ENCODE measurements around the gene TMEM229B. TPM values are rescaled to one million over a fixed set of nuclear protein-coding genes. Genes with fewer than 3 reads are reported as not detected.

TMEM229B gene
- total RNA-seq = 9.8 TPM

- TF ChIP-seq POLR2AphosphoS5 (IDR thresholded peaks at IDR 0.05; ENCODE audit: insufficient read depth in 1 of 2, low read depth in 1 of 2) = no peak
- no peak for TF ChIP-seq POLR2A (IDR thresholded peaks at IDR 0.05)
- no peak for TF ChIP-seq CTCF (IDR thresholded peaks at IDR 0.05)
- intact Hi-C loops (cut with DNase I) = no loop called here
- peak within 1 kb of the TSS; percentile 34 to 38 for H3K4me3 ChIP-seq
- no peaks in the 10 kb centered on the region for H3K27me3 ChIP-seq
- DNase-seq (ENCODE audit: extremely low spot score in 2 of 2) = no peak
- H3K9me3 ChIP-seq = no peaks in the 10 kb centered on the region
- no peaks in the 10 kb centered on the region for H3K36me3 ChIP-seq
- peak within 1 kb of the TSS; percentile 53 for H3K27ac ChIP-seq
- H3K4me1 ChIP-seq = no peaks in the 10 kb centered on the region
Measured at GRCh38 chr14:67487937-67488893, at the start of gene TMEM229B. Gene TMEM229B (minus strand): TSS chr14:67488721. CDS start chr14:67473923, 14,798 bp downstream.

- TF ChIP-seq POLR2AphosphoS5 (IDR thresholded peaks at IDR 0.05; ENCODE audit: insufficient read depth in 1 of 2, low read depth in 1 of 2) = no peak
- Histone ChIP-seq H3K27ac (no peak overlapping the region), H3K9me3 (no peaks in the 10 kb centered on the region), H3K27me3 (no peaks in the 10 kb centered on the region), H3K4me1 (no peaks in the 10 kb centered on the region), H3K36me3 (no peaks in the 10 kb centered on the region), H3K4me3 (no peak overlapping the region)
- DNase-seq (ENCODE audit: extremely low spot score in 2 of 2) = no peak
- intact Hi-C loops (cut with DNase I) = no loop called here
Measured at GRCh38 chr14:67537736-67538135, 49.2 kb upstream of the TMEM229B start.

- H3K4me1 ChIP-seq = peaks cover 6% of the 10 kb centered on the region
- H3K9me3 ChIP-seq = no peaks in the 10 kb centered on the region
- H3K27ac ChIP-seq = no peak overlapping the region
- no peak overlapping the region for H3K4me3 ChIP-seq
- H3K36me3 ChIP-seq = no peaks in the 10 kb centered on the region
- no peak for TF ChIP-seq POLR2A (IDR thresholded peaks at IDR 0.05)
- no peak for TF ChIP-seq CTCF (IDR thresholded peaks at IDR 0.05)
- TF ChIP-seq POLR2AphosphoS5 (IDR thresholded peaks at IDR 0.05; ENCODE audit: insufficient read depth in 1 of 2, low read depth in 1 of 2) = no peak
- intact Hi-C loops (cut with DNase I) = no loop called here
- H3K27me3 ChIP-seq = no peaks in the 10 kb centered on the region
- no peak for DNase-seq (ENCODE audit: extremely low spot score in 2 of 2)
Measured at GRCh38 chr14:67536087-67536486, 47.6 kb upstream of the TMEM229B start.

- no peaks in the 10 kb centered on the region for H3K27me3 ChIP-seq
- no peaks in the 10 kb centered on the region for H3K36me3 ChIP-seq
- H3K4me1 ChIP-seq = peaks cover 6% of the 10 kb centered on the region
- peak overlapping the region; percentile 59 to 75 for H3K4me3 ChIP-seq
- intact Hi-C loops (cut with DNase I) = no loop called here
- no peak overlapping the region for H3K27ac ChIP-seq
- TF ChIP-seq POLR2AphosphoS5 (IDR thresholded peaks at IDR 0.05; ENCODE audit: insufficient read depth in 1 of 2, low read depth in 1 of 2) (no peak), POLR2A (IDR thresholded peaks at IDR 0.05) (no peak), CTCF (IDR thresholded peaks at IDR 0.05) (no peak)
- H3K9me3 ChIP-seq = no peaks in the 10 kb centered on the region
- DNase-seq (ENCODE audit: extremely low spot score in 2 of 2) = no peak
Measured at GRCh38 chr14:67533754-67534085, 45.2 kb upstream of the TMEM229B start.

DNA sequence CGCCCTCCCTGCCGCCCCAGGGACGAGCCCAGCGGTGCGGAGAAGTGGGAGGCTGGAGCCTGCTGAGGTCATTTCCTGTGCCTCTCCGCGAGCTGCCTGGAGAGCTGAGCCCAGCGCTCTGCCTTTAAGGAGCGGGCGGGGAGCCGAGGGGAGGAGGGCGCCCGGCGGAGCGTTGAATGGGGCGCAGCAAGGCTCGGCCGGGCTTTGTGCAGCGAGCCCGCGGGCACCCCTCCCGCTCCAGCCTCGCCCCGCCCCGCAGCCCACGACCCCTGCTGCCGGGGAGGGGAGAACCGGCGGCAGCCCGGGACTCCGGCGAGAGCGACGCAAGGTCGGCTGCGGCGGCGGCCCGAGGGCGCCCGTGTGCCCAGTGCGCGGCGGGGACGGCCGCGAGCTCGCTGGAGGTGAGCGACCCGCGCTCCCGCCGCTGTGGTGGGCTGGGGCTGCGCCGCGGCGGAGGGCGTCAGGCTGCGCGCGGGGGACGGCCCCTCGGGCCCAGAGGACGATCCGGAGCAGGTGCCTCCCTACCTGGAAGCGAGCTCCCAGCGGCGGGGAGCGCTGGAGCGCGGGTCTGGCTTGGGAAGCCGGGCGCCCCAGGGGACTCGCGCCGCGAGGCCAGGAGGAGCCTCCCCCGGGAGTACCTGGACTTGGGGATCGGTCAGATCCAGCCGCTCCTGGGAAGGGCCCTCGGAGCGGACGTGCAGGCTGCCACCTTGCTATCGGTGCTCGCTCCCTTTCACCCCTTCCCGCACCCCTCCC lies 44.7 kb upstream of the TMEM229B start, which contains the start of gene PLEKHH1:
Gene PLEKHH1 (plus strand): TSS at position 293 of the 756 bp plus-strand sequence. CDS start 8,578 bp downstream, outside the sequence.
- Histone ChIP-seq H3K27me3 (no peaks in the 10 kb centered on the region), H3K9me3 (no peaks in the 10 kb centered on the region), H3K36me3 (no peaks in the 10 kb centered on the region), H3K27ac (peak within 1 kb of the TSS; percentile 52), H3K4me3 (peak within 1 kb of the TSS; percentile 59 to 75), H3K4me1 (peaks cover 6% of the 10 kb centered on the region)
- peak in 1 of 2 donors; percentile 50 for TF ChIP-seq POLR2AphosphoS5 (IDR thresholded peaks at IDR 0.05; ENCODE audit: insufficient read depth in 1 of 2, low read depth in 1 of 2)
- TF ChIP-seq CTCF (IDR thresholded peaks at IDR 0.05) = no peak
- no peak for DNase-seq (ENCODE audit: extremely low spot score in 2 of 2)
- intact Hi-C loops (cut with DNase I) = no loop called here

All from vagina (tissue), 2 donors.